ENCODE measurements around the gene CHCHD3.

Gene CHCHD3

GRCh38 chr7:133020496-133020895, 61.4 kb downstream of the CHCHD3 start:
- H3K9ac ChIP-seq (ENCODE audit: low read length) = no peak overlapping the region

GRCh38 chr7:133019590-133019989, 62.3 kb downstream of the CHCHD3 start:
- H3K9ac ChIP-seq (ENCODE audit: low read length) = no peak overlapping the region
- no peak overlapping the region for H3K4me3 ChIP-seq (ENCODE audit: low read depth in 1 of 2, low read length in 2 of 2)
- H3K27me3 ChIP-seq (ENCODE audit: control insufficient read depth in 1 of 2, insufficient read depth in 2 of 2, low read length in 2 of 2) = no peaks in the 10 kb centered on the region
- H3K4me1 ChIP-seq (ENCODE audit: insufficient read depth, low read length) = peaks cover 10% of the 10 kb centered on the region
- no peak overlapping the region for H3K27ac ChIP-seq (ENCODE audit: low read depth, low read length)
- H3K9me3 ChIP-seq (ENCODE audit: low read length) = no peaks in the 10 kb centered on the region
- no peaks in the 10 kb centered on the region for H3K36me3 ChIP-seq (ENCODE audit: insufficient read depth, low read length)

More at GRCh38 chr7:133020496-133020895, 61.4 kb downstream of the CHCHD3 start:
- no peaks in the 10 kb centered on the region for H3K36me3 ChIP-seq (ENCODE audit: insufficient read depth, low read length)
- H3K4me1 ChIP-seq (ENCODE audit: insufficient read depth, low read length) = peaks cover 10% of the 10 kb centered on the region
- no peak overlapping the region for H3K4me3 ChIP-seq (ENCODE audit: low read depth in 1 of 2, low read length in 2 of 2)
- no peak overlapping the region for H3K27ac ChIP-seq (ENCODE audit: low read depth, low read length)
- no peaks in the 10 kb centered on the region for H3K27me3 ChIP-seq (ENCODE audit: control insufficient read depth in 1 of 2, insufficient read depth in 2 of 2, low read length in 2 of 2)
- H3K9me3 ChIP-seq (ENCODE audit: low read length) = no peaks in the 10 kb centered on the region

GRCh38 chr7:133016604-133017003, 65.3 kb downstream of the CHCHD3 start:
- Histone ChIP-seq H3K9me3 (ENCODE audit: low read length) (no peaks in the 10 kb centered on the region), H3K27ac (ENCODE audit: low read depth, low read length) (no peak overlapping the region), H3K9ac (ENCODE audit: low read length) (no peak overlapping the region), H3K4me3 (ENCODE audit: low read depth in 1 of 2, low read length in 2 of 2) (no peak overlapping the region), H3K36me3 (ENCODE audit: insufficient read depth, low read length) (no peaks in the 10 kb centered on the region), H3K4me1 (ENCODE audit: insufficient read depth, low read length) (peaks cover 10% of the 10 kb centered on the region), H3K27me3 (ENCODE audit: control insufficient read depth in 1 of 2, insufficient read depth in 2 of 2, low read length in 2 of 2) (no peaks in the 10 kb centered on the region)

GRCh38 chr7:133015888-133016287, 66.0 kb downstream of the CHCHD3 start:
- Histone ChIP-seq H3K36me3 (ENCODE audit: insufficient read depth, low read length) (no peaks in the 10 kb centered on the region), H3K9ac (ENCODE audit: low read length) (no peak overlapping the region), H3K27me3 (ENCODE audit: control insufficient read depth in 1 of 2, insufficient read depth in 2 of 2, low read length in 2 of 2) (no peaks in the 10 kb centered on the region), H3K9me3 (ENCODE audit: low read length) (no peaks in the 10 kb centered on the region), H3K27ac (ENCODE audit: low read depth, low read length) (no peak overlapping the region), H3K4me1 (ENCODE audit: insufficient read depth, low read length) (peaks cover 10% of the 10 kb centered on the region), H3K4me3 (ENCODE audit: low read depth in 1 of 2, low read length in 2 of 2) (no peak overlapping the region)

- Histone ChIP-seq H3K4me3 (ENCODE audit: low read depth in 1 of 2, low read length in 2 of 2) (no peak overlapping the region), H3K27me3 (ENCODE audit: control insufficient read depth in 1 of 2, insufficient read depth in 2 of 2, low read length in 2 of 2) (no peaks in the 10 kb centered on the region), H3K9me3 (ENCODE audit: low read length) (no peaks in the 10 kb centered on the region), H3K9ac (ENCODE audit: low read length) (no peak overlapping the region), H3K4me1 (ENCODE audit: insufficient read depth, low read length) (peaks cover 8% of the 10 kb centered on the region), H3K27ac (ENCODE audit: low read depth, low read length) (no peak overlapping the region), H3K36me3 (ENCODE audit: insufficient read depth, low read length) (no peaks in the 10 kb centered on the region)
Observed at GRCh38 chr7:133011746-133012145, 70.1 kb downstream of the CHCHD3 start.

- H3K36me3 ChIP-seq (ENCODE audit: insufficient read depth, low read length) = no peaks in the 10 kb centered on the region
- no peaks in the 10 kb centered on the region for H3K9me3 ChIP-seq (ENCODE audit: low read length)
- H3K4me3 ChIP-seq (ENCODE audit: low read depth in 1 of 2, low read length in 2 of 2) = no peak overlapping the region
- no peak overlapping the region for H3K9ac ChIP-seq (ENCODE audit: low read length)
- H3K27me3 ChIP-seq (ENCODE audit: control insufficient read depth in 1 of 2, insufficient read depth in 2 of 2, low read length in 2 of 2) = no peaks in the 10 kb centered on the region
- H3K4me1 ChIP-seq (ENCODE audit: insufficient read depth, low read length) = no peaks in the 10 kb centered on the region
- no peak overlapping the region for H3K27ac ChIP-seq (ENCODE audit: low read depth, low read length)
Observed at GRCh38 chr7:133009426-133010252, 72.3 kb downstream of the CHCHD3 start.

- Histone ChIP-seq H3K27ac (ENCODE audit: low read depth, low read length) (no peak overlapping the region), H3K9me3 (ENCODE audit: low read length) (no peaks in the 10 kb centered on the region), H3K9ac (ENCODE audit: low read length) (no peak overlapping the region), H3K36me3 (ENCODE audit: insufficient read depth, low read length) (no peaks in the 10 kb centered on the region), H3K4me3 (ENCODE audit: low read depth in 1 of 2, low read length in 2 of 2) (no peak overlapping the region), H3K27me3 (ENCODE audit: control insufficient read depth in 1 of 2, insufficient read depth in 2 of 2, low read length in 2 of 2) (no peaks in the 10 kb centered on the region), H3K4me1 (ENCODE audit: insufficient read depth, low read length) (peaks cover 6% of the 10 kb centered on the region)
Observed at GRCh38 chr7:133007961-133008360, 73.9 kb downstream of the CHCHD3 start.

GRCh38 chr7:133003052-133003910, 78.6 kb downstream of the CHCHD3 start:
- Histone ChIP-seq H3K27me3 (ENCODE audit: control insufficient read depth in 1 of 2, insufficient read depth in 2 of 2, low read length in 2 of 2) (no peaks in the 10 kb centered on the region), H3K9me3 (ENCODE audit: low read length) (no peaks in the 10 kb centered on the region), H3K36me3 (ENCODE audit: insufficient read depth, low read length) (no peaks in the 10 kb centered on the region), H3K4me1 (ENCODE audit: insufficient read depth, low read length) (peaks cover 12% of the 10 kb centered on the region), H3K4me3 (ENCODE audit: low read depth in 1 of 2, low read length in 2 of 2) (no peak overlapping the region), H3K9ac (ENCODE audit: low read length) (no peak overlapping the region), H3K27ac (ENCODE audit: low read depth, low read length) (no peak overlapping the region)

GRCh38 chr7:133001727-133002126, 80.2 kb downstream of the CHCHD3 start:
- Histone ChIP-seq H3K4me1 (ENCODE audit: insufficient read depth, low read length) (peaks cover 12% of the 10 kb centered on the region), H3K4me3 (ENCODE audit: low read depth in 1 of 2, low read length in 2 of 2) (no peak overlapping the region), H3K36me3 (ENCODE audit: insufficient read depth, low read length) (no peaks in the 10 kb centered on the region), H3K9me3 (ENCODE audit: low read length) (no peaks in the 10 kb centered on the region), H3K27ac (ENCODE audit: low read depth, low read length) (no peak overlapping the region), H3K27me3 (ENCODE audit: control insufficient read depth in 1 of 2, insufficient read depth in 2 of 2, low read length in 2 of 2) (no peaks in the 10 kb centered on the region), H3K9ac (ENCODE audit: low read length) (no peak overlapping the region)

- H3K4me1 ChIP-seq (ENCODE audit: insufficient read depth, low read length) = peaks cover 12% of the 10 kb centered on the region
- H3K9me3 ChIP-seq (ENCODE audit: low read length) = no peaks in the 10 kb centered on the region
- no peak overlapping the region for H3K4me3 ChIP-seq (ENCODE audit: low read depth in 1 of 2, low read length in 2 of 2)
- no peak overlapping the region for H3K27ac ChIP-seq (ENCODE audit: low read depth, low read length)
- H3K9ac ChIP-seq (ENCODE audit: low read length) = no peak overlapping the region
- H3K36me3 ChIP-seq (ENCODE audit: insufficient read depth, low read length) = no peaks in the 10 kb centered on the region
- H3K27me3 ChIP-seq (ENCODE audit: control insufficient read depth in 1 of 2, insufficient read depth in 2 of 2, low read length in 2 of 2) = no peaks in the 10 kb centered on the region
Observed at GRCh38 chr7:132999845-133000244, 82.0 kb downstream of the CHCHD3 start.

- peaks cover 12% of the 10 kb centered on the region for H3K4me1 ChIP-seq (ENCODE audit: insufficient read depth, low read length)
- H3K27ac ChIP-seq (ENCODE audit: low read depth, low read length) = no peak overlapping the region
- no peaks in the 10 kb centered on the region for H3K27me3 ChIP-seq (ENCODE audit: control insufficient read depth in 1 of 2, insufficient read depth in 2 of 2, low read length in 2 of 2)
Observed at GRCh38 chr7:132998763-132999162, 83.1 kb downstream of the CHCHD3 start.

More at GRCh38 chr7:132998763-132999162, 83.1 kb downstream of the CHCHD3 start:
- Histone ChIP-seq H3K9ac (ENCODE audit: low read length) (no peak overlapping the region), H3K9me3 (ENCODE audit: low read length) (no peaks in the 10 kb centered on the region), H3K4me3 (ENCODE audit: low read depth in 1 of 2, low read length in 2 of 2) (no peak overlapping the region), H3K36me3 (ENCODE audit: insufficient read depth, low read length) (no peaks in the 10 kb centered on the region)
